ENCODE results near the gene CD48. TPM values are rescaled to one million over a fixed set of nuclear protein-coding genes. Genes with fewer than 3 reads are reported as not detected.

CD48 gene
- total and polyA plus RNA-seq, 4 donors, result 2.5 to 10.0 (median 5.1) TPM

DNA sequence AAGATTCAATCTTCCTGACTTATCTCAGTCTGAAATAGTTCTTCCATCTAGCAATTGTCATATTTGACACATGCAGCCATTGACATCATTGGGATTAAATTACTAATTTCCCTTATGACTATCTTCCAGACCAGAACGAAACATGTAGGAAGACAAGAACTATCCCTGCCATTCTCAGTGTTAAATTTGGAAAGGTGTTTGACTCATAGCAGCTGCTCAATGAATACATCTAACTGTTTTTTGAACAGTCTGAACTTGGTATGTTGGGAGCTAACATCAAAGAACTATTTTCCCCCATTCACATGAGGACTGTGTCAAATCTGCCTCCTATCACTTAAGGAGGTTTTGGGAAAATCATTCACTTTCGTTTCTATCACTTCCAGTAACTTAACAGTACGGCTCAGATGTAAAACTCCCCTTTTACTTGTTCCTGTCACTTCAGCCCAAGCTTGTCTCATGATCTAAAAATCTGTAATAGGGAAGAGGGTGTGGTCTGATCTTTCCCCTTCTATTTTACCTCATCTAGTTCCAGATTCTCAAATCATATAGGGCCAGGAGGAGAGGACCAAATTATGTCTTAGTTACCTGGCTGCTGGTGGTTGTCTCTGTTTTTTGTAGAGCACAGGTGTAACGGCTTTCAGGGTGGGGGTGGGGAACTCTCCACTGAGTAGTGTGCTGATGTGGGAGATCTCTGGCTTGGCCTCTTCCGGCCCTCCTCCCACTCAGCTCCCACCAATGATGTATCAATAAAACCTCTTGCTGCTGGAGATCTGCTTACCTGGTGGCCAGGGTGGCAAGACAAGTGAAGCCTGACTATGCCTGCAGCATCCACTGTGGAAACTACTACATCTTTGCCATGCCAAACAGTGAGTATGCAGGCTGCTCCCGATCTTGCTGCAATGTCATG, 38.6 kb downstream of the CD48 start:
- Histone ChIP-seq H3K9me3 (ENCODE audit: control insufficient read depth in 4 of 4, low read length in 3 of 4) (peaks cover 0 to 5% (median 0%) of the 10 kb centered on the region in 4 donors), H3K27ac (ENCODE audit: low read depth in 1 of 2, low read length in 2 of 2) (no peak overlapping the region), H3K4me1 (ENCODE audit: control insufficient read depth in 4 of 4, insufficient read depth in 4 of 4, low read length in 3 of 4) (peaks cover 0 to 3% (median 0%) of the 10 kb centered on the region in 4 donors), H3K36me3 (ENCODE audit: control insufficient read depth in 4 of 4, insufficient read depth in 3 of 4, low read depth in 1 of 4, low read length in 3 of 4) (no peaks in the 10 kb centered on the region), H3K4me3 (ENCODE audit: low read depth in 1 of 3, low read length in 3 of 3) (no peak overlapping the region), H3K27me3 (ENCODE audit: control insufficient read depth in 4 of 4, insufficient read depth in 4 of 4, low read length in 3 of 4) (no peaks in the 10 kb centered on the region), H3K9ac (ENCODE audit: low read depth in 1 of 2, low read length in 2 of 2) (no peak overlapping the region)
- DNase-seq (ENCODE audit: low spot score), result no peak
- TF ChIP-seq YY1 (IDR thresholded peaks at IDR 0.05), result no peak
- no peak for TF ChIP-seq RAD21 (IDR thresholded peaks at IDR 0.05)
- TF ChIP-seq MAX (IDR thresholded peaks at IDR 0.05), result no peak
- TF ChIP-seq HNF4G (IDR thresholded peaks at IDR 0.05), result no peak
- TF ChIP-seq ATF3 (IDR thresholded peaks at IDR 0.05), result no peak
- TF ChIP-seq NR2F2 (IDR thresholded peaks at IDR 0.05), result no peak
- TF ChIP-seq ZBTB33 (IDR thresholded peaks at IDR 0.05), result no peak
- no peak for TF ChIP-seq HNF4A (conservative IDR thresholded peaks at IDR 0.05)
- no peak for TF ChIP-seq TAF1 (conservative IDR thresholded peaks at IDR 0.05)
- TF ChIP-seq JUND (IDR thresholded peaks at IDR 0.05), result no peak
- WGBS, result 59% methylated on average over 6 of the region's 6 CpGs

DNA sequence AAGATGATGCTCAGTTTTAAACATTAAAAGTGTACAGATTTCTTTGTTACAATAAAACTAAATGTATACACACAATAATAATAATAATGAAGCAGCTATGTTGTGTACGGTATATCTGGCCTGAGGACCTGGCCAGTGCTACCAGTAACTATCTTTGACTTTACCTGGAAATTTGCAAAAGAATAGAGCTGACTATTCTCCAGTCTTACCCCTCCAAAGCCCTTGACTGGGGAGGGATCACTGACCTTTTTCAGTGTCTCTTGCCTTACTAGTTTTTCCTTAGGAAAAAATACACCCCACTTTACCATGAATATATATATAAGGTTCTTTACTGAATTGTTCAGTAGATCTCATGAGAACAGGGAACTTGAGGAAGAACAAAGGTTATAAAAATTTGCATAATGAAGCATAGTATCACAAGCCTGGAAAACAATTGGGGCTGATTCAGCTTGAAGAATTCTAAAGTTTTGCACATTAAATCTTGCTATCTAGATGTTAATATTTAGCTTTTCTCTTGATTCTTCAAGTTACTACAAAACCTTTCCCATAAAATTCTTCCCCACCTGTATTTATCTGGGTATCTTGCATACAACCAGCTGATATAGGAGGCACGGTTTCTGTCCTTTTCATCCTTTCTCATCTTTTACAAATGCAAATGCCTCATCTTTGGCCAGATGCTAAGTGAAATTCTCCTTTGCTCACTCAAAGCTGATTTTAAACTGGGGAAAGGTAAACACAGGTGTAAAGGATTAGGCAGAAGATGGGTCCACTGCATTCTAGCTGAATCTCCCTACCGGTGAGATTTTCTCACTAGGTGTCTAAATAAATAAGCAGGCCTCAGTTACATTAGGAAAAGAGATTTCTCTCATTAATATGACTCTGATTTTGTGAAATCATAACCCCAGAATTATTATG, 39.8 kb downstream of the CD48 start:
- Histone ChIP-seq H3K9ac (ENCODE audit: low read depth in 1 of 2, low read length in 2 of 2) (no peak overlapping the region), H3K27ac (ENCODE audit: low read depth in 1 of 2, low read length in 2 of 2) (no peak overlapping the region), H3K4me3 (ENCODE audit: low read depth in 1 of 3, low read length in 3 of 3) (no peak overlapping the region), H3K4me1 (ENCODE audit: control insufficient read depth in 4 of 4, insufficient read depth in 4 of 4, low read length in 3 of 4) (peaks cover 0 to 3% (median 0%) of the 10 kb centered on the region in 4 donors), H3K36me3 (ENCODE audit: control insufficient read depth in 4 of 4, insufficient read depth in 3 of 4, low read depth in 1 of 4, low read length in 3 of 4) (no peaks in the 10 kb centered on the region), H3K9me3 (ENCODE audit: control insufficient read depth in 4 of 4, low read length in 3 of 4) (peaks cover 0 to 5% (median 0%) of the 10 kb centered on the region in 4 donors), H3K27me3 (ENCODE audit: control insufficient read depth in 4 of 4, insufficient read depth in 4 of 4, low read length in 3 of 4) (no peaks in the 10 kb centered on the region)
- TF ChIP-seq RXRA (IDR thresholded peaks at IDR 0.05) (no peak), SP1 (IDR thresholded peaks at IDR 0.05) (no peak), NR2F2 (IDR thresholded peaks at IDR 0.05) (no peak), ATF3 (IDR thresholded peaks at IDR 0.05) (no peak), ZBTB33 (IDR thresholded peaks at IDR 0.05) (no peak), JUND (IDR thresholded peaks at IDR 0.05) (no peak), EGR1 (IDR thresholded peaks at IDR 0.05; ENCODE audit: low read depth in 2 of 2) (no peak), HNF4A (conservative IDR thresholded peaks at IDR 0.05) (no peak), GABPA (IDR thresholded peaks at IDR 0.05 in 1 of 2, conservative IDR thresholded peaks at IDR 0.05 in 1 of 2) (no peak), TAF1 (conservative IDR thresholded peaks at IDR 0.05) (no peak), MAX (IDR thresholded peaks at IDR 0.05) (no peak), FOXA2 (IDR thresholded peaks at IDR 0.05) (no peak), FOXA1 (IDR thresholded peaks at IDR 0.05) (no peak), RAD21 (IDR thresholded peaks at IDR 0.05) (no peak)
- TF ChIP-seq, protein P1, sequence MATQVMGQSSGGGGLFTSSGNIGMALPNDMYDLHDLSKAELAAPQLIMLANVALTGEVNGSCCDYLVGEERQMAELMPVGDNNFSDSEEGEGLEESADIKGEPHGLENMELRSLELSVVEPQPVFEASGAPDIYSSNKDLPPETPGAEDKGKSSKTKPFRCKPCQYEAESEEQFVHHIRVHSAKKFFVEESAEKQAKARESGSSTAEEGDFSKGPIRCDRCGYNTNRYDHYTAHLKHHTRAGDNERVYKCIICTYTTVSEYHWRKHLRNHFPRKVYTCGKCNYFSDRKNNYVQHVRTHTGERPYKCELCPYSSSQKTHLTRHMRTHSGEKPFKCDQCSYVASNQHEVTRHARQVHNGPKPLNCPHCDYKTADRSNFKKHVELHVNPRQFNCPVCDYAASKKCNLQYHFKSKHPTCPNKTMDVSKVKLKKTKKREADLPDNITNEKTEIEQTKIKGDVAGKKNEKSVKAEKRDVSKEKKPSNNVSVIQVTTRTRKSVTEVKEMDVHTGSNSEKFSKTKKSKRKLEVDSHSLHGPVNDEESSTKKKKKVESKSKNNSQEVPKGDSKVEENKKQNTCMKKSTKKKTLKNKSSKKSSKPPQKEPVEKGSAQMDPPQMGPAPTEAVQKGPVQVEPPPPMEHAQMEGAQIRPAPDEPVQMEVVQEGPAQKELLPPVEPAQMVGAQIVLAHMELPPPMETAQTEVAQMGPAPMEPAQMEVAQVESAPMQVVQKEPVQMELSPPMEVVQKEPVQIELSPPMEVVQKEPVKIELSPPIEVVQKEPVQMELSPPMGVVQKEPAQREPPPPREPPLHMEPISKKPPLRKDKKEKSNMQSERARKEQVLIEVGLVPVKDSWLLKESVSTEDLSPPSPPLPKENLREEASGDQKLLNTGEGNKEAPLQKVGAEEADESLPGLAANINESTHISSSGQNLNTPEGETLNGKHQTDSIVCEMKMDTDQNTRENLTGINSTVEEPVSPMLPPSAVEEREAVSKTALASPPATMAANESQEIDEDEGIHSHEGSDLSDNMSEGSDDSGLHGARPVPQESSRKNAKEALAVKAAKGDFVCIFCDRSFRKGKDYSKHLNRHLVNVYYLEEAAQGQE (IDR thresholded peaks at IDR 0.05), result no peak
- 65% methylated on average over 3 of the region's 3 CpGs for WGBS
- no peak for DNase-seq (ENCODE audit: low spot score)

All from liver (tissue), 9 donors.